ENCODE results near the gene KLRC3.
"Not testable (repeated sequence)": the region's sequence is repeated elsewhere in the genome, so short reads cannot be mapped to it uniquely, and the experiment has no call there.

DNA sequence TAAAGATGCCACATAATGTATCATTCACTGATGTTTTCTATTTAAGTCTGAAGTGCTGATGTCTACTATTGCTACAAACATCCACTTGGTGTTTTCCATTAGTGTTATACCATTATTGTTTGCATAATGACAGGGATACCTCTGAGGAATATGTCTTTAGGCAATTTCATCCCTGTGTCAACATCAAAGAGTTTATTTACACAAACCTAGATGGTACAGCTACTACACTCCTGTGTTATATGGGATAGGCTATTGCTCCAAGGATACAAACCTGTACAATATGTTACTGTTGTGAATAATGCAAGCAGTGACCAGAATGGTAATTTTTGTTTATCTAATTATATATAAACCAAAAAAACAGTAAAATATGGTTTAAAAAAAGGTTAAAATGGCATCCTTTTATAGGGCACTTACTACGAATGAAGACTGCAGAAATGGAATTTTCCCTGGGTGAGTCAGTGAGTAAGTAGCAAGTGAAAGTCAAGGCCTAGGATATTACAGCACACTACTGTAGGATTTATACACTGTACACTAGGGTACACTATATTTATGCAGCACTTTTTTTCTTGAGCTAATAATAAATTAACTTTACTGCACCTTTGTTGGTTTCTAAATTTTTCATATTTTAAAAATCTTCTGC is 4.0 kb upstream of the KLRC3 start:
- TF ChIP-seq, protein P1, sequence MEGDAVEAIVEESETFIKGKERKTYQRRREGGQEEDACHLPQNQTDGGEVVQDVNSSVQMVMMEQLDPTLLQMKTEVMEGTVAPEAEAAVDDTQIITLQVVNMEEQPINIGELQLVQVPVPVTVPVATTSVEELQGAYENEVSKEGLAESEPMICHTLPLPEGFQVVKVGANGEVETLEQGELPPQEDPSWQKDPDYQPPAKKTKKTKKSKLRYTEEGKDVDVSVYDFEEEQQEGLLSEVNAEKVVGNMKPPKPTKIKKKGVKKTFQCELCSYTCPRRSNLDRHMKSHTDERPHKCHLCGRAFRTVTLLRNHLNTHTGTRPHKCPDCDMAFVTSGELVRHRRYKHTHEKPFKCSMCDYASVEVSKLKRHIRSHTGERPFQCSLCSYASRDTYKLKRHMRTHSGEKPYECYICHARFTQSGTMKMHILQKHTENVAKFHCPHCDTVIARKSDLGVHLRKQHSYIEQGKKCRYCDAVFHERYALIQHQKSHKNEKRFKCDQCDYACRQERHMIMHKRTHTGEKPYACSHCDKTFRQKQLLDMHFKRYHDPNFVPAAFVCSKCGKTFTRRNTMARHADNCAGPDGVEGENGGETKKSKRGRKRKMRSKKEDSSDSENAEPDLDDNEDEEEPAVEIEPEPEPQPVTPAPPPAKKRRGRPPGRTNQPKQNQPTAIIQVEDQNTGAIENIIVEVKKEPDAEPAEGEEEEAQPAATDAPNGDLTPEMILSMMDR (IDR thresholded peaks at IDR 0.05) = not testable (repeated sequence)
- TF ChIP-seq POLR2A (IDR thresholded peaks at IDR 0.05); POLR2AphosphoS5 (IDR thresholded peaks at IDR 0.05; ENCODE audit: insufficient read depth in 1 of 2, low read depth in 1 of 2): not testable (repeated sequence)
